Measurements from ENCODE around the gene TUBA3D.

- TF ChIP-seq GATA2 (IDR thresholded peaks at IDR 0.05; ENCODE audit: low read depth, low read length) (no peak), GATA3 (IDR thresholded peaks at IDR 0.05; ENCODE audit: low read depth, low read length) (no peak)
Observed at GRCh38 chr2:131492418-131493198, 16.7 kb downstream of the TUBA3D start.
